IMR-90 (cell line): ENCODE results near the gene WDR6. TPM values are rescaled to one million over a fixed set of nuclear protein-coding genes. Genes with fewer than 3 reads are reported as not detected.

ENCODE experiments used
- ATAC-seq: fragments of 200-7000 bp; cut with Tn5 transposase; 2 replicates; pipeline ENCODE4 v1.9.1; 2020; ENCODE audit warnings: low read depth, mild to moderate bottlenecking, moderate library complexity
- BruUV-seq: library from RNA; stranded (reverse); fragments of 400-500 nt; replicated peaks from 2 replicates; lab custom pipeline; 2021; lab: Mats Ljungman, UMichigan
- CTCF ChIA-PET: fragments of 300-600 bp; formaldehyde crosslinking; extraction: SDS; loops from one replicate; lab custom pipeline; 2021; ENCODE audit warnings: antibody characterized with exemption; lab: Yijun Ruan, JAX
- POLR2A ChIA-PET: fragments of 300-600 bp; sonication (Branson Sonifier 250); formaldehyde crosslinking; loops from one replicate; lab custom pipeline; 2022; ENCODE audit warnings: antibody characterized with exemption; ENCODE audit not compliant: unreplicated experiment; lab: Charles Lee
- DNase-seq: peaks from one replicate; pipeline ENCODE4 v3.0.0; 2013
- H2AFZ ChIP-seq: replicated peaks from 2 replicates; pipeline ENCODE3; 2013; ENCODE audit warnings: low read length, mild to moderate bottlenecking; ENCODE audit not compliant: poor library complexity
- H2AK5ac ChIP-seq: 2 replicates; pipeline ENCODE4 v1.6.1; 2013; ENCODE audit warnings: low read depth, low read length, inconsistent platforms
- H2AK9ac ChIP-seq: replicated peaks from 2 replicates; pipeline ENCODE3; 2013; ENCODE audit warnings: mild to moderate bottlenecking, low read depth, low read length, moderate library complexity; ENCODE audit not compliant: poor library complexity
- H2BK120ac ChIP-seq: 2 replicates; pipeline ENCODE4 v1.6.1; 2013; ENCODE audit warnings: low read depth, low read length, inconsistent platforms
- H2BK15ac ChIP-seq: 3 replicates; pipeline ENCODE4 v1.6.1; 2013; ENCODE audit warnings: low read depth, low read length, inconsistent platforms
- H2BK20ac ChIP-seq: 2 replicates; pipeline ENCODE4 v1.6.1; 2013; ENCODE audit warnings: low read depth, mild to moderate bottlenecking, inconsistent platforms, low read length, moderate library complexity
- H2BK5ac ChIP-seq: 2 replicates; pipeline ENCODE4 v1.6.1; 2013; ENCODE audit warnings: mild to moderate bottlenecking, low read depth, low read length, inconsistent platforms; ENCODE audit not compliant: poor library complexity, severe bottlenecking
- H3K14ac ChIP-seq: replicated peaks from 2 replicates; pipeline ENCODE4 v1.6.1; 2013; ENCODE audit warnings: low read depth, low read length, inconsistent platforms
- H3K18ac ChIP-seq: 2 replicates; pipeline ENCODE4 v1.6.1; 2013; ENCODE audit warnings: low read depth, low read length, control low read depth
- H3K23ac ChIP-seq: 2 replicates; pipeline ENCODE4 v1.6.1; 2013; ENCODE audit warnings: low read depth, low read length, inconsistent platforms
- H3K27ac ChIP-seq: 2 replicates; pipeline ENCODE4 v1.5.1; 2013; ENCODE audit warnings: mild to moderate bottlenecking, control low read depth, low read length; ENCODE audit not compliant: insufficient read depth
- H3K27me3 ChIP-seq: 2 replicates; pipeline ENCODE4 v1.6.1; 2013; ENCODE audit warnings: low read length; ENCODE audit not compliant: control insufficient read depth, insufficient read depth
- H3K36me3 ChIP-seq: 2 replicates; pipeline ENCODE4 v1.6.1; 2013; ENCODE audit warnings: low read length, mixed read lengths; ENCODE audit not compliant: control insufficient read depth, insufficient read depth
- H3K4ac ChIP-seq: 2 replicates; pipeline ENCODE4 v1.6.1; 2013; ENCODE audit warnings: low read depth, low read length, inconsistent platforms
- H3K4me1 ChIP-seq: 2 replicates; pipeline ENCODE4 v1.6.1; 2013; ENCODE audit warnings: low read length, mixed read lengths; ENCODE audit not compliant: control insufficient read depth, insufficient read depth
- H3K4me2 ChIP-seq: 2 replicates; pipeline ENCODE4 v1.6.1; 2013; ENCODE audit warnings: low read depth, mild to moderate bottlenecking, control low read depth, low read length, moderate library complexity
- H3K4me3 ChIP-seq: 2 replicates; pipeline ENCODE4 v1.5.1; 2013; ENCODE audit warnings: low read depth, mild to moderate bottlenecking, control low read depth, low read length, moderate library complexity; ENCODE audit not compliant: insufficient read depth
- H3K56ac ChIP-seq: 2 replicates; pipeline ENCODE4 v1.6.1; 2013; ENCODE audit warnings: low read length, inconsistent platforms; ENCODE audit not compliant: insufficient read depth; ENCODE audit errors: extremely low read depth
- H3K79me1 ChIP-seq, 2 experiments: 2 replicates each; pipeline ENCODE4 v1.6.1; 2013; ENCODE audit warnings: low read length in 2 of 2, inconsistent platforms in 1 of 2, low read depth in 1 of 2
- H3K9ac ChIP-seq: 2 replicates; pipeline ENCODE4 v1.6.1; 2013; ENCODE audit warnings: low read depth, low read length, control low read depth
- H3K9me1 ChIP-seq: 2 replicates; pipeline ENCODE4 v1.6.1; 2013; ENCODE audit warnings: low read length, inconsistent platforms; ENCODE audit not compliant: insufficient read depth
- H3K9me3 ChIP-seq: 2 replicates; pipeline ENCODE4 v1.6.1; 2013; ENCODE audit warnings: low read length; ENCODE audit not compliant: control insufficient read depth, insufficient read depth
- H4K20me1 ChIP-seq: 2 replicates; pipeline ENCODE4 v1.6.1; 2013; ENCODE audit warnings: low read length, inconsistent platforms; ENCODE audit not compliant: insufficient read depth
- H4K5ac ChIP-seq: 2 replicates; pipeline ENCODE4 v1.6.1; 2013; ENCODE audit warnings: mild to moderate bottlenecking, low read depth, low read length, control low read depth
- H4K8ac ChIP-seq, 2 experiments: 2 replicates each; pipeline ENCODE4 v1.6.1; 2013; ENCODE audit warnings: low read depth in 2 of 2, low read length in 2 of 2, control low read depth in 1 of 2, inconsistent platforms in 1 of 2
- H4K91ac ChIP-seq: 2 replicates; pipeline ENCODE4 v1.6.1; 2013; ENCODE audit warnings: low read depth, low read length, inconsistent platforms; ENCODE audit not compliant: insufficient read depth
- BHLHE40 ChIP-seq: fragments of 150-350 bp; IDR thresholded peaks from 2 replicates; pipeline ENCODE4 v1.6.1; 2016; ENCODE audit warnings: mild to moderate bottlenecking, low read depth, low read length
- FOS ChIP-seq: fragments of 150-350 bp; IDR thresholded peaks from 2 replicates; pipeline ENCODE4 v1.6.1; 2016; ENCODE audit warnings: low read depth, low read length
- MAFK ChIP-seq: IDR thresholded peaks from 2 replicates; pipeline ENCODE4 v1.6.1; 2012; ENCODE audit warnings: low read depth, low read length, improper control_type of control experiment
- RFX5 ChIP-seq: IDR thresholded peaks from 2 replicates; pipeline ENCODE4 v1.8.0; 2012; ENCODE audit warnings: low read depth, mild to moderate bottlenecking, low read length, moderate library complexity
- WGBS, 2 experiments: methylation state at CpG; one replicate each; pipeline versions ENCODE4 v1.1.5 to v1.1.7; 2013; ENCODE audit warnings: missing lambda C conversion rate in 2 of 2; ENCODE audit not compliant: insufficient read length in 1 of 2; ENCODE audit errors: extremely low coverage in 2 of 2; 5-methylcytosine and 5-hydroxymethylcytosine counted together
- dilution Hi-C: fragments of 300-500 bp; cut with HindIII; formaldehyde crosslinking; loops from one replicate; pipeline ENCODE4 v1.14.3; 2018; ENCODE audit warnings: low sequenced_read_pairs; ENCODE audit not compliant: unreplicated experiment
- in situ Hi-C: fragments of 300-500 bp; cut with MboI; formaldehyde crosslinking; loops from 3 replicates; pipeline ENCODE4 v1.14.3; 2019; ENCODE audit warnings: low sequenced_read_pairs, inconsistent platforms, mixed read lengths
- intact Hi-C: fragments of 100-400 bp; cut with micrococcal nuclease; formaldehyde crosslinking; loops from 2 replicates; pipeline ENCODE4 v1.10.0; 2022
- polyA plus RNA-seq, 3 experiments: library from polyadenylated mRNA; depleted of rRNA; stranded (reverse); fragments of >200 nt; gene quantifications; 2 replicates each; pipeline ENCODE4 v1.2.3, GENCODE V29; 2012; ENCODE audit warnings: low replicate concordance in 1 of 3
- total RNA-seq: library from RNA; depleted of rRNA; stranded (reverse); fragments of >200 nt; gene quantifications from 2 replicates; pipeline ENCODE4 v1.2.3, GENCODE V29; 2012
- TF ChIP-seq, protein P1 (sequence below): fragments of 150-350 bp; IDR thresholded peaks from 2 replicates; pipeline ENCODE4 v1.6.1; 2017; ENCODE audit warnings: mild to moderate bottlenecking, antibody characterized with exemption, low read length, low read depth

Gene WDR6
- total and polyA plus RNA-seq, 2 of the 4 experiments (the other 2 are of a cell fraction) = 60.9 to 160 TPM

DNA sequence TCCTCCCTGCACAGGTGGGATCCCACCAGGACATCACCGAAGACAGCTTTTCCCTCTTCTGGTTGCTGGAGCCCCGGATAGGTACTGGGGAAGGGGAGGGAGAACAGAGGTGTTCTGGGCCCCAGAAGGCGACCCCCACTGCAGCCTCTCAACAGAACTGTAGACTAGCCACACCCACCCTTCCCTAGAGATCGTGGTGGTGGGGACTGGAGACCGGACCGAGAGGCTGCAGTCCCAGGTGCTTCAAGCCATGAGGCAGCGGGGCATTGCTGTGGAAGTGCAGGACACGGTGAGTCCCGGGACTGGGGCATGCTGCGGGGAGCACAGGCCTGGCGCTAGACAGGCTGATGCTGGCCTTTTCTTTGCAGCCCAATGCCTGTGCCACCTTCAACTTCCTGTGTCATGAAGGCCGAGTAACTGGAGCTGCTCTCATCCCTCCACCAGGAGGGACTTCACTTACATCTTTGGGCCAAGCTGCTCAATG lies 15.5 kb downstream of the WDR6 start (continued):
- TF ChIP-seq RFX5 = no peak

DNA sequence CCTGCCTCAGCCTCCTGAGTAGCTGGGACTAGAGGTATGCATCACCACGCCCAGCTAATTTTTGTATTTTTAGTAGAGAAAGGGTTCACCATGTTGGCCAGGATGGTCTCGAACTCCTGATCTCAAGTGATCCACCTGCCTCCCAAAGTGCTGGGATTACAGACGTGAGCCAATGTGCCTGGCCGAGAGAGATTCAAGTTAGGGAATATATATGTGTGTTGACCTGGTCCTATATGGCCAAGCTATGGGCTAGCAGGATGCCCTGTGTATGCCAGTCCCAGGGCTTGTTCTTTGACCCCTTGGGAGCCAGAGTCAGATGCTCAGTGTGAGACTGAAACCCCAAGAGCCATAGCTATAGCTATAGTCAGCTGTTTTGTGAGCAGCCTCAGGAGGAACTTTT lies 16.6 kb downstream of the WDR6 start:
- Histone ChIP-seq H3K9me1 (peaks cover 32% of the 10 kb centered on the region), H2BK20ac (no peak overlapping the region), H3K79me1 (peaks cover 37 to 85% of the 10 kb centered on the region in 2 experiments), H4K20me1 (peaks cover 20% of the 10 kb centered on the region), H4K8ac (no peak overlapping the region), H3K9ac (no peak overlapping the region), H3K4me1 (peaks cover 9% of the 10 kb centered on the region), H3K4ac (no peak overlapping the region), H3K27me3 (no peaks in the 10 kb centered on the region), H3K27ac (no peak overlapping the region), H3K36me3 (peaks cover 38% of the 10 kb centered on the region), H4K91ac (no peak overlapping the region), H2BK5ac (no peak overlapping the region), H3K18ac (no peak overlapping the region), H3K4me2 (no peak overlapping the region), H2BK120ac (no peak overlapping the region), H3K9me3 (no peaks in the 10 kb centered on the region), H2BK15ac (no peak overlapping the region), H3K23ac (no peak overlapping the region), H2AFZ (no peak overlapping the region), H2AK9ac (no peak overlapping the region), H2AK5ac (no peak overlapping the region), H4K5ac (no peak overlapping the region), H3K14ac (no peak overlapping the region), H3K4me3 (no peak overlapping the region), H3K56ac (no peak overlapping the region)
- TF ChIP-seq MAFK (no peak), RFX5 (no peak), BHLHE40 (no peak), FOS (no peak)
- TF ChIP-seq, protein P1, sequence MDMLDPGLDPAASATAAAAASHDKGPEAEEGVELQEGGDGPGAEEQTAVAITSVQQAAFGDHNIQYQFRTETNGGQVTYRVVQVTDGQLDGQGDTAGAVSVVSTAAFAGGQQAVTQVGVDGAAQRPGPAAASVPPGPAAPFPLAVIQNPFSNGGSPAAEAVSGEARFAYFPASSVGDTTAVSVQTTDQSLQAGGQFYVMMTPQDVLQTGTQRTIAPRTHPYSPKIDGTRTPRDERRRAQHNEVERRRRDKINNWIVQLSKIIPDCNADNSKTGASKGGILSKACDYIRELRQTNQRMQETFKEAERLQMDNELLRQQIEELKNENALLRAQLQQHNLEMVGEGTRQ = no peak
- POLR2A ChIA-PET = interaction anchor here (3.8 kb wide), 1 partner anchor 70 kb away, joined by 25 read pairs; the partner anchor contains the start of gene QRICH1
- no peak for ATAC-seq
- dilution Hi-C loops (no loop called here), in situ Hi-C loops (no loop called here), intact Hi-C loops (loop anchor here (5.0 kb wide), 1 partner anchor 69 kb away; the partner anchor contains the start of gene QRICH1)
- DNase-seq = no peak
- WGBS, 2 experiments = no CpG with 5 or more reads among the region's 4 CpGs
- CTCF ChIA-PET = no interaction called here
- BruUV-seq = no TSS peak
